Fibroblast of skin of scalp (primary cell): ENCODE measurements around the gene ADD2. TPM values are rescaled to one million over a fixed set of nuclear protein-coding genes. Genes with fewer than 3 reads are reported as not detected.
A peak's percentile ranks its signal among the peaks of the same experiment; 100 is the strongest.
"Not testable (repeated sequence)": the region's sequence is repeated elsewhere in the genome, so short reads cannot be mapped to it uniquely, and the experiment has no call there.

Experiments used
- DNase-seq: peaks from one replicate; pipeline ENCODE4 v3.0.0-alpha.2; 2013
- polyA plus RNA-seq, 2 experiments: library from polyadenylated mRNA; unstranded; fragments of 120-200 nt; gene quantifications; one replicate each; pipeline ENCODE4 v1.2.1, GENCODE V29; 2013; ENCODE audit not compliant: insufficient read length in 2 of 2

Gene ADD2, protein sequence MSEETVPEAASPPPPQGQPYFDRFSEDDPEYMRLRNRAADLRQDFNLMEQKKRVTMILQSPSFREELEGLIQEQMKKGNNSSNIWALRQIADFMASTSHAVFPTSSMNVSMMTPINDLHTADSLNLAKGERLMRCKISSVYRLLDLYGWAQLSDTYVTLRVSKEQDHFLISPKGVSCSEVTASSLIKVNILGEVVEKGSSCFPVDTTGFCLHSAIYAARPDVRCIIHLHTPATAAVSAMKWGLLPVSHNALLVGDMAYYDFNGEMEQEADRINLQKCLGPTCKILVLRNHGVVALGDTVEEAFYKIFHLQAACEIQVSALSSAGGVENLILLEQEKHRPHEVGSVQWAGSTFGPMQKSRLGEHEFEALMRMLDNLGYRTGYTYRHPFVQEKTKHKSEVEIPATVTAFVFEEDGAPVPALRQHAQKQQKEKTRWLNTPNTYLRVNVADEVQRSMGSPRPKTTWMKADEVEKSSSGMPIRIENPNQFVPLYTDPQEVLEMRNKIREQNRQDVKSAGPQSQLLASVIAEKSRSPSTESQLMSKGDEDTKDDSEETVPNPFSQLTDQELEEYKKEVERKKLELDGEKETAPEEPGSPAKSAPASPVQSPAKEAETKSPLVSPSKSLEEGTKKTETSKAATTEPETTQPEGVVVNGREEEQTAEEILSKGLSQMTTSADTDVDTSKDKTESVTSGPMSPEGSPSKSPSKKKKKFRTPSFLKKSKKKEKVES
- polyA plus RNA-seq (2013, experiment 1 of 2; ENCODE audit: insufficient read length) = 1.2 TPM
- polyA plus RNA-seq (2013, experiment 2 of 2; ENCODE audit: insufficient read length) = 1.7 TPM

DNA sequence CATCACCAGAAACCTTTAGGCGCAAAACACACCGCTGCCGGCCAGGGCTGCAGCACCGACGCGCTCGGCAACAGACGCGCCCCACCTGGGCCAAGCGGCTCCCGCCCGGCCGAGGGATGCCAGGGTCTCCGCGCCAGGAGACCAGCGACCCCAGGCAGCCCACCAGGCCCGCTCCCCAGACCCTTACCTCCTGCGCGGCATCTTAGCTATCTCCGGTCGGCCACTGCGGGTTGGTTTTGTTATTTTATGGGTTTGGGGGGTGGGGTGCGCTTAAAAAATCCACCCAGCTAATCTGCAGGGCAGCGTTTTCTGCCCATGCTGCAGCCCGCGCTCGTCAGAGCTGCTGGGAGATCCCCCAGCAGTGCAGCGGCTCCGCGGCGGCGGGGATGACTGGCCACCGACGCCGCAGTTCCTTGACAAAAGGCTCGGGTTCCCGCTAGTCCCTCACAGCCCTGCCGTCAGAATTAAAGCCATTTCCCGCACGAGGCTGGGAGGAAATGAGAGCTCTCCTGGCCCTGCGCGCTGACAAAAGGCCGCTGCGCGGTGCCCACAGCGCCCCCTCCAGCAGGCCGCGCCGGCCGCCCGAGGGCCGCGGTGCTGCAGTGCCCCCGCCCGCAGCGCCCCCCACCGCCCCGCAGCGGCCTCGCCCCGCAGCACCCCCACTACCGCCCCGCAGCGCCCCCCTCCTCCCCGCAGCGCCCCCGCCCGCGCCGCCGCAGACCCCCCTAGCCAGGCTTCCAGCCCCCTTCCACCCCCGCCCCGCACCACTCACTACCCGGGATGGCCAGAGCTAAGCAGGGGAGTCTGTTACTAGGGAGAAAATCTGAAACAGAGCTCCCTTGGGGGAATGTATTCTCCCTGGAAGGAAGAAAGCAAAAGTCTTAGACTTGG lies at the start of gene ADD2:
ADD2 (minus strand) TSS at position 502 of the 891 bp plus-strand sequence. CDS start 61,792 bp downstream, outside the sequence.
- DNase-seq = peak; percentile 48

DNA sequence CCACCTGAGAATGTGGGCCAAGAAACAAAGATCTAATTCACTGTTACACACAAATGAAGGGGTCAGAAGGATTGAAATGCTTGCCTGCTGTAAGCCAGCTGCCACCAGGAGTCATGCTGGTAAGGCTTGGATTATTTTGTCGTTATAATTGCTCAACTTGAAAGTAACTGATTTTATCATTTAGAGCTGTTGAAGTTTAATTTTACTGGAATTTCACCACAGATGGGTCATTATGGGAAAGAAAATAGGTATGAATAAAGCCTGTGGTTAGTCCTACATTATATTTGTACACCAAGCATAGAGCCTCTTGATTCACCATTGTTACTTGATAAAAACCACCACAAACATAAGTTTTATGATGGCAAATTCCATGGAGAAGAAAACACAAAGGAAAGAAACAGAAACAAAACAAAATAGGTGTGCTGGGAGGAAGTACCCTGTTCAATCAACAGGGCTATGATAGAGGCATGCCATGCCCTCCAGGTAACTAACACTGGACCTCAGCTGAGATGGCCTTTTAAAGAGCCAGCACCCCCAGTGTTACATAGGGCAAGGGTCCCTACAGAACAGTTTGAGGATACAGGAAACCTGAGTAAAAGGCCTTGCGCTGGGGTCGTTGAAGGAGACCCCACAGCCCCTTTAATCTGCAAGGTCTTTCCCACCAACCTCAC lies 49.4 kb upstream of the ADD2 start:
- DNase-seq = no peak

GRCh38 chr2:70816726-70817125 lies 48.7 kb upstream of the ADD2 start:
- DNase-seq = no peak

- DNase-seq = no peak
Measured at GRCh38 chr2:70808983-70809958, 41.3 kb upstream of the ADD2 start.

- DNase-seq = no peak
Measured at GRCh38 chr2:70807828-70808118, 39.8 kb upstream of the ADD2 start.

DNA sequence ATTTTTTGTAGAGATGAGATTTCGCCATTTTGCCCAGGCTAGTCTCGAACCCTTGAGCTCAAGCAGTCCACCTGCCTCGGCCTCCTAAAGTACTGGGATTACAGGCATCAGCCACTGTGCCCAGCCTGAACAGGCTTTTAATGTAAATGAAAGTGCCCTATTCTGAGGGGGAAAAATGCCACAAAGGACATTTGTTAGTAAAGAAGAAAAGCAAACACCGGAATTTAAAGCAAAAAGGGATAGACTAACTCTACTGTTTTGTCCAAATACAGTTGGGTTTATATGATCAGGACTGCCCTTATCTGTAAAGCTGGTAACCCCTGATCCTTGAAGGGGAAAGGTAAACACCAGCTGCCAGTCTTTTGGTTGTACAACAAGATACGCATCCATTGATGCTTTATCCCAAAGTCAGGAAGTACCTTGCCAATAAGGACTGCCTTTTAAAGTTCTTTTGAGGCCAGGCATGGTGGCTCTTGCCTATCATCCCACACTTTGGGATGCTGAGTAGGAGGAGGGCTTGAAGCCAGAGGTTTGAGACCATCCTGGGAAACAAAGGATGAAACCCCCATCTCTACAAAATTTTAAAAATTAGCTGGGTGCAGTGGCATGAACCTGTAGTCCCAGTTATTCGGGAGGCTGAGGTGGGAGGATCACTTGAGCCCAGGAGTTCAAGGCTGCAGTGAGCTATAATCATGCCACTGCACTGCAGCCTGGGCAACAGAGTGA lies 39.3 kb upstream of the ADD2 start:
- DNase-seq = no peak

DNA sequence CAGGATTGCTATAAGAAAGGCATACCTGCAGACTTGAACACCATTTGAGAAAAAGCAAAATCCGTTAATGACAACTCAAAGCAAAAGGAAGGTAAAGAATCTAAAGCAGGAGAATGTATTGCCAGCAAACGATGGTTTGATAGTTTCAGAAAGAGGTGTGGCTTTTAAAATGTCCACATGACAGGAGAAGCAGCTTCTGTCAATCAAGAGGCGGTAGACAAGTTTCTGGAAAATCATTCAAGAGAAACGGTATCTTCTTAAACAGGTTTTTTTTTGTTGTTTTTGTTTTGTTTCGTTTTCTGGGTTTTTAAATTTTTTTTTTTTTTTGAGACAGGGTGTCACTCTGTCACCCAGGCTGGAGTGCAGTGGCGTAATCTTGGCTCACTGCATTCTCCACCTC lies 38.6 kb upstream of the ADD2 start:
- no peak for DNase-seq

DNA sequence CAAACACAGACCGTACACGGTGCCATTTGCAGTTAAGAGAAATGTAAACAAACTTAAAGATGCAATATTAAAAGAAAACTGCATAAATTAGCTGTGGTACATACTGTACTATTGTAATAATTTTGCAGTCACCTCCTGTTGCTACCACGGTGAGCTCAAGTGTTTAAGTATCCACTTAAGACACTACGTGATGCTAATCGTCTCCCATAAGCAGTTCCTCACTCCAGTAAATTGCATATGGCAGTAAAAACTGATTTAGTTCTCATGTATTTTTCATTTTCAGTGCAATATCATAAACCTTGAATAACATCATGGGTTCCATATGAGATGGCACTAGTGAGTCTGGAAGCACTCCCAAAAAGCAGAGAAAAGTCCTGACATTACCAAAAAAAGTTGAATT lies 38.0 kb upstream of the ADD2 start:
- no peak for DNase-seq

DNA sequence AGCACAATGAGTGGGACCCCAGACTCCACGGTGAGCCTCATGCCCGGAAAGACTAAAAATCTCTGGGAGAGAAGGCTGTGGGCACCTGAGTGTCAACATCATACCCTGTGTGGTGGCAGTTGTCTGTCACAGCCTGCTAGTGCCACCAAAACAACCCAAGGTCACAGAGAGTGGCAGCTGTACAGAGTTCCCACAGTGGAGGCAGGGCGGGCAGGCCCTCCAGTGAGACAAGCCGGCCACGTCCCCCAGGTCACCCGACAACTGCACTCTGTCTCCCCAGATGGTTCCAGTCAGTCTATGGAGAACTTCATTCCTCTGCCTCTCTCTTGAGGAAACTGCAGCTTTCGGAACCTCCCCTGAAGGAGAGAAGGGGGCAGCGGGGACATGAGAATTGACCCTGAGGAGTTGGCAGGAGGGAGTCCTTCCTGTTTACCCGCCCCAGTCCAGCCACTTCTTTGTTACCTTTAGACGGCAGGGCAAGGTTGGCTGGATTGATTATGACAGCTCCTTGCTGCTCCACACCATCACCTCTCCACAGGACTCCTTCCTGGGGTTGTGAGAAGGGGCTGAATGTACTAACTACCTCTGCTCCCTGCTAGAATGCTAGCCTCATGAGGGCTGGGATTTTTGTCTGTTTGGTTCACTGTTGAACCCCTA lies 33.7 kb upstream of the ADD2 start:
- DNase-seq = no peak

DNA sequence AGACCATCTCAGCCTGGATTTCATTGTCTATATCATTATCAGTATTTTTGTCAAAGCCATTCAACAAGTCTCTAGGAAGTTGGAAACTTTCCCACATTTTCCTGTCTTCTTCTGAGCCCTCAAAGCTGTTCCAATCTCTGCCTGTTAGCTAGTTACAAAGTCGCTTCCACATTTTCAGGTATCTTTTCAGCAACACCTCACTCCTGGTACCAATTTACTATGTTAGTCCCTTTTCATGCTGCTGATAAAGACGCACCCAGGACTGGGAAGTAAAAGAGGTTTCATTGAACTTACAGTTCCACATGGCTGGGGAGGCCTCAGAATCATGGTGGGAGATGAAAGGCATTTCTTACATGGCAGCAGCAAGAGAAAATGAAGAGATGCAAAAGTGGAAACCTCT lies 31.7 kb upstream of the ADD2 start:
- DNase-seq = no peak

GRCh38 chr2:70797996-70798395 lies 30.0 kb upstream of the ADD2 start:
- not testable (repeated sequence) for DNase-seq

GRCh38 chr2:70797506-70797905 lies 29.5 kb upstream of the ADD2 start:
- no peak for DNase-seq

- DNase-seq = no peak
Measured at GRCh38 chr2:70796262-70796661, 28.3 kb upstream of the ADD2 start.

GRCh38 chr2:70795164-70795995 lies 27.4 kb upstream of the ADD2 start:
- DNase-seq = no peak

- DNase-seq = no peak
Measured at GRCh38 chr2:70793450-70793849, 25.4 kb upstream of the ADD2 start.

- DNase-seq = no peak
Measured at GRCh38 chr2:70790136-70790828, 22.3 kb upstream of the ADD2 start, which contains the start of gene FIGLA. FIGLA (minus strand) TSS chr2:70790643; CDS start chr2:70790638, 5 bp downstream.

GRCh38 chr2:70789304-70790135 lies 21.5 kb upstream of the ADD2 start:
- peak; percentile 49 for DNase-seq
